Keratinocyte (primary cell): ENCODE results near the gene DGKA. TPM values are rescaled to one million over a fixed set of nuclear protein-coding genes. Genes with fewer than 3 reads are reported as not detected.

Experiments used
- DNase-seq: peaks from one replicate; pipeline ENCODE4 v3.0.0-alpha.2; 2011; ENCODE audit warnings: low read depth, missing footprints, low spot score
- FAIRE-seq: peaks from 2 replicates; lab custom pipeline; 2011; peaks lifted over from hg19 to GRCh38; lab: Jason Lieb, UNC
- H2AFZ ChIP-seq: 2 replicates; pipeline ENCODE4 v1.6.0; 2012; ENCODE audit warnings: low read length, control low read depth, inconsistent platforms; ENCODE audit not compliant: control insufficient read depth
- H3K27ac ChIP-seq: 2 replicates; pipeline ENCODE4 v1.5.1; 2011; ENCODE audit warnings: low read length; ENCODE audit not compliant: control insufficient read depth, insufficient read depth
- H3K27me3 ChIP-seq: 3 replicates; pipeline ENCODE4 v1.6.0; 2011; ENCODE audit warnings: low read length; ENCODE audit not compliant: control insufficient read depth, insufficient read depth; ENCODE audit errors: extremely low read depth
- H3K36me3 ChIP-seq, 2 experiments: 2 replicates in 1 of 2; 3 replicates in 1 of 2; pipeline ENCODE4 v1.5.1; 2011; ENCODE audit warnings: low read length in 2 of 2, mild to moderate bottlenecking in 1 of 2; ENCODE audit not compliant: control insufficient read depth in 2 of 2, insufficient read depth in 2 of 2; ENCODE audit errors: extremely low read depth in 1 of 2
- H3K4me1 ChIP-seq: 3 replicates; pipeline ENCODE4 v1.5.1; 2011; ENCODE audit warnings: low read length; ENCODE audit not compliant: control insufficient read depth, insufficient read depth; ENCODE audit errors: extremely low read depth
- H3K4me2 ChIP-seq: 3 replicates; pipeline ENCODE4 v1.6.0; 2011; ENCODE audit warnings: low read depth, low read length; ENCODE audit not compliant: control insufficient read depth, insufficient read depth; ENCODE audit errors: extremely low read depth
- H3K4me3 ChIP-seq, 3 experiments: fragments of 200-600 bp in 1 of 3; sonication (generic) in 1 of 3; 2 replicates in 2 of 3; 3 replicates in 1 of 3; pipeline ENCODE4 v1.5.1; 2011 to 2016; ENCODE audit warnings: low read length in 3 of 3, mild to moderate bottlenecking in 3 of 3, control low read depth in 2 of 3, inconsistent platforms in 1 of 3, low read depth in 1 of 3, mixed read lengths in 1 of 3, mixed run types in 1 of 3, moderate library complexity in 1 of 3; ENCODE audit not compliant: control insufficient read depth in 2 of 3, insufficient read depth in 2 of 3; ENCODE audit errors: extremely low read depth in 1 of 3
- H3K79me2 ChIP-seq: 2 replicates; pipeline ENCODE4 v1.6.0; 2012; ENCODE audit warnings: low read length; ENCODE audit not compliant: control insufficient read depth, insufficient read depth
- H3K9ac ChIP-seq: 3 replicates; pipeline ENCODE4 v1.6.0; 2011; ENCODE audit warnings: low read length; ENCODE audit not compliant: control insufficient read depth, insufficient read depth; ENCODE audit errors: extremely low read depth
- H3K9me1 ChIP-seq: 3 replicates; pipeline ENCODE4 v1.6.0; 2011; ENCODE audit warnings: low read length; ENCODE audit not compliant: control insufficient read depth, insufficient read depth; ENCODE audit errors: extremely low read depth
- H3K9me3 ChIP-seq: 2 replicates; pipeline ENCODE4 v1.5.1; 2012; ENCODE audit warnings: low read depth, low read length; ENCODE audit not compliant: control insufficient read depth
- H4K20me1 ChIP-seq: 3 replicates; pipeline ENCODE4 v1.6.0; 2011; ENCODE audit warnings: low read length; ENCODE audit not compliant: control insufficient read depth, insufficient read depth; ENCODE audit errors: extremely low read depth
- CTCF ChIP-seq, 3 experiments: IDR thresholded peaks in 1 of 3; conservative IDR thresholded peaks in 1 of 3; optimal IDR thresholded peaks in 1 of 3; 2 replicates in 2 of 3; 3 replicates in 1 of 3; pipeline versions ENCODE3 to v1.5.1; 2011; ENCODE audit warnings: low read length in 3 of 3, mild to moderate bottlenecking in 3 of 3, moderate library complexity in 2 of 3, control low read depth in 1 of 3, inconsistent platforms in 1 of 3; ENCODE audit not compliant: insufficient read depth in 2 of 3; ENCODE audit errors: extremely low read depth in 1 of 3
- EZH2 ChIP-seq: IDR thresholded peaks from one replicate; pipeline ENCODE4 v1.6.1; 2012; ENCODE audit warnings: inconsistent platforms, mild to moderate bottlenecking, low read length, moderate library complexity
- dilution Hi-C: fragments of 300-500 bp; cut with MboI; formaldehyde crosslinking; loops from one replicate; pipeline ENCODE4 v1.7.0; 2020; ENCODE audit warnings: low sequenced_read_pairs; ENCODE audit not compliant: extremely low pct_ligation_motif_present
- polyA plus RNA-seq, 5 experiments: library from polyadenylated mRNA; depleted of rRNA in 3 of 5; stranded (reverse) in 3 of 5; stranded (forward) in 1 of 5; unstranded in 1 of 5; fragments of >200 nt; gene quantifications; 1 replicate in 1 of 5; 2 replicates in 3 of 5; 3 replicates in 1 of 5; pipeline versions ENCODE4 v1.2.1 to v1.2.3, GENCODE V29; 2011 to 2012; ENCODE audit warnings: missing spikeins in 2 of 5, low read depth in 1 of 5, low replicate concordance in 1 of 5

DGKA gene
- polyA plus RNA-seq, 1 donor (not counting 4 experiments of a cell fraction or from before 2014, with no cell fraction given): 174 TPM

GRCh38 chr12:55909513-55909884 is 21.5 kb upstream of the DGKA start:
- Histone ChIP-seq H3K4me1 (peaks cover 27% of the 10 kb centered on the region), H4K20me1 (peaks cover 3% of the 10 kb centered on the region), H3K9me3 (no peaks in the 10 kb centered on the region), H3K4me3 (no peak overlapping the region), H3K9ac (peak overlapping the region; percentile 9), H3K4me2 (peak overlapping the region; percentile 44), H3K27ac (peak overlapping the region; percentile 43), H3K79me2 (peaks cover 16% of the 10 kb centered on the region), H3K27me3 (no peaks in the 10 kb centered on the region), H3K9me1 (no peaks in the 10 kb centered on the region), H2AFZ (peak overlapping the region; percentile 37), H3K36me3 (peaks cover 0 to 1% of the 10 kb centered on the region in 2 experiments)
- dilution Hi-C loops: no loop called here
- FAIRE-seq (no peak), DNase-seq (no peak)
- TF ChIP-seq EZH2 (no peak), CTCF (optimal IDR thresholded peaks at IDR 0.05 in 1 of 3, IDR thresholded peaks at IDR 0.05 in 1 of 3, conservative IDR thresholded peaks at IDR 0.05 in 1 of 3; ENCODE audit: extremely low read depth in 1 of 3, insufficient read depth in 2 of 3, low read length in 3 of 3) (no peak)

DNA sequence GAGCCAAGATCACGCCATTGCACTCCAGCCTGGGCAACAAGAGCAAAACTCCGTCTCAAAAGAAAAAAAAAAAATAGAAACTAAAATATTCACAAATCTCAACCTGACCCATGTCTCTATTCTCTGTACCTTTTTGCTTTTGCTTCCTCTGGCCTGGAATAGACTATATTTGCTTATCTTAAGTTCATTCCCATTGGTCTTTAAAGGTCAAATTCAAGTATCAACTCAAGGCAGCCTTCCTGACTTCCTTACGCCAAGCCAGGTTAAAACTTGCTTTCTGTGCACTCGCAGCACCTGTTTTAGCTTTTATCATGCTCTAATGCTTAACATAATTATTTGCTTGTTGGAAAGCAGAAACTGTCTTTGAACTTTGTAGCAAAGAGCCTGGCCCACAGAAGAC is 18.1 kb upstream of the DGKA start:
- Histone ChIP-seq H4K20me1 (no peaks in the 10 kb centered on the region), H3K4me3 (no peak overlapping the region), H3K4me2 (no peak overlapping the region), H3K27ac (no peak overlapping the region), H2AFZ (no peak overlapping the region), H3K4me1 (peaks cover 33% of the 10 kb centered on the region), H3K27me3 (no peaks in the 10 kb centered on the region), H3K36me3 (peaks cover 0 to 3% of the 10 kb centered on the region in 2 experiments), H3K79me2 (peaks cover 32% of the 10 kb centered on the region), H3K9me3 (no peaks in the 10 kb centered on the region), H3K9me1 (no peaks in the 10 kb centered on the region), H3K9ac (no peak overlapping the region)
- dilution Hi-C loops: no loop called here
- FAIRE-seq (no peak), DNase-seq (no peak)
- TF ChIP-seq EZH2 (no peak), CTCF (optimal IDR thresholded peaks at IDR 0.05 in 1 of 3, IDR thresholded peaks at IDR 0.05 in 1 of 3, conservative IDR thresholded peaks at IDR 0.05 in 1 of 3; ENCODE audit: extremely low read depth in 1 of 3, insufficient read depth in 2 of 3, low read length in 3 of 3) (no peak)
